ENCODE measurements around the gene RPP25. TPM values are rescaled to one million over a fixed set of nuclear protein-coding genes. Genes with fewer than 3 reads are reported as not detected.
A peak's percentile ranks its signal among the peaks of the same experiment; 100 is the strongest.
"Not testable (repeated sequence)": the region's sequence is repeated elsewhere in the genome, so short reads cannot be mapped to it uniquely, and the experiment has no call there.

Gene RPP25
- total RNA-seq, 1 donor from 2014 or later: 19.7 TPM

GRCh38 chr15:74920456-74920855 is 36.1 kb downstream of the RPP25 start:
- no peak for DNase-seq (ENCODE audit: low spot score)

- no peak for DNase-seq (ENCODE audit: low spot score)
Measured at GRCh38 chr15:74917676-74918075, 38.9 kb downstream of the RPP25 start.

- DNase-seq (ENCODE audit: low spot score): not testable (repeated sequence)
Measured at GRCh38 chr15:74913799-74914198, 42.8 kb downstream of the RPP25 start.

GRCh38 chr15:74913041-74913440 is 43.5 kb downstream of the RPP25 start:
- no peak for DNase-seq (ENCODE audit: low spot score)

- no peak for DNase-seq (ENCODE audit: low spot score)
Measured at GRCh38 chr15:74908635-74909034, 47.9 kb downstream of the RPP25 start.

- no peak for DNase-seq (ENCODE audit: low spot score)
Measured at GRCh38 chr15:74907163-74907870, 49.3 kb downstream of the RPP25 start.

GRCh38 chr15:74906450-74907162 is 50.0 kb downstream of the RPP25 start, which contains the start of gene FAM219B:
FAM219B (minus strand) TSS chr15:74906851; CDS start chr15:74906800, 51 bp downstream.
- peak; percentile 96 for DNase-seq (ENCODE audit: low spot score)

GRCh38 chr15:74906067-74906449 is 50.5 kb downstream of the RPP25 start:
- peak; percentile 49 for DNase-seq (ENCODE audit: low spot score)

Other genes with a start within 250 kb of the RPP25 start
- 3.6 TPM for gene CYP1A1, start 231.2 kb downstream of the RPP25 start, total RNA-seq (ENCODE audit: insufficient read depth, low replicate concordance)
- 0.96 TPM for gene CYP1A2, start 207.9 kb downstream of the RPP25 start, total RNA-seq (ENCODE audit: insufficient read depth, low replicate concordance)
- gene CSK, start 174.7 kb downstream of the RPP25 start, total RNA-seq (ENCODE audit: insufficient read depth, low replicate concordance): 10.1 TPM
- gene LMAN1L, start 143.9 kb downstream of the RPP25 start, total RNA-seq (ENCODE audit: insufficient read depth, low replicate concordance): 1.2 TPM
- gene CPLX3, start 130.1 kb downstream of the RPP25 start, total RNA-seq (ENCODE audit: insufficient read depth, low replicate concordance): 0.72 TPM
- 6.5 TPM for gene ULK3, start 113.6 kb downstream of the RPP25 start, total RNA-seq (ENCODE audit: insufficient read depth, low replicate concordance)
- 19.0 TPM for gene SCAMP2, start 83.4 kb downstream of the RPP25 start, total RNA-seq (ENCODE audit: insufficient read depth, low replicate concordance)
- gene MPI, start 66.7 kb downstream of the RPP25 start, total RNA-seq (ENCODE audit: insufficient read depth, low replicate concordance): 25.0 TPM
- 33.9 TPM for gene FAM219B, start 49.9 kb downstream of the RPP25 start, total RNA-seq (ENCODE audit: insufficient read depth, low replicate concordance)
- gene COX5A, start 18.7 kb downstream of the RPP25 start, total RNA-seq (ENCODE audit: insufficient read depth, low replicate concordance): 19.7 TPM
- 1.2 TPM for gene SCAMP5, start 38.8 kb upstream of the RPP25 start, total RNA-seq (ENCODE audit: insufficient read depth, low replicate concordance)
- gene PPCDC, start 66.8 kb upstream of the RPP25 start, total RNA-seq (ENCODE audit: insufficient read depth, low replicate concordance): 5.5 TPM
- gene C15orf39, start 245.1 kb upstream of the RPP25 start, total RNA-seq (ENCODE audit: insufficient read depth, low replicate concordance): 3.6 TPM